Measurements from ENCODE around the gene PTPRF. TPM values are rescaled to one million over a fixed set of nuclear protein-coding genes. Genes with fewer than 3 reads are reported as not detected.

The PTPRF gene
- total RNA-seq, 2 donors from 2014 or later = 7.4 to 27.7 TPM

DNA sequence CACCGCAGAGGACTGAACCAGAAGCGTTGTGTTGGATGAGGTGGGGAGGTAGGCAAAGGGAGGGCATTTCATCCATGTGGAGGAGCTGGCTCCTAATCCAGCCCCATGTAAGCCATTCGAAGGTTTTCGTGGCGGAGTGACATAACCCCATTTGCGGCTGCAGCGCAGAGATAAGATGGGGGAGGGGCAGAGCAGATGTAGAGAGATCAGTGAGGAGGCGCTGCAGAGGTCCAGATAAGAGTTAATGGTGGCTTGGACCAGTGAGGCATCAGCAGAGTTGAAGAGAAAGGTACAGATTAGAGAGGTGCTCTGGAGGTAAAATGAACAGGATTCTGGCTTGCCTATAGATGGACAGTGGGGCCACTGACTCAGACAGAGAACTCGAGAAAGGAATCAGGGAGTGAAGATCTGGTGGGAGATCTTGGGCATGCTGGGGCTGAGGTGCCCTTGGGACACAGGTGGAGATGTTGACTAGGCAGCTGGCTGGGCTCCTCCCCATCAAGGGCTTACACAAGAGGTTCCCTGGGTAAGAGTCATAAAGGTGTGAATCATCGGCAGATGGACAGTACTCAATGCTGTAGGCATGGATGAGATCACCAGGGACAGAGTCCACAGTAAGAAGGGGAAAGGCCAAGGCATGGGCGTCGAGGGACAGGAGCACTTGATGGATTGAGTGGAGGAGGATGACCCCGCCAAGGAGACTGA is 7.8 kb upstream of the PTPRF start:
- Histone ChIP-seq H3K4me1 (no peaks in the 10 kb centered on the region), H3K27ac (no peak overlapping the region), H3K9me3 (no peaks in the 10 kb centered on the region), H3K36me3 (no peaks in the 10 kb centered on the region), H3K27me3 (no peaks in the 10 kb centered on the region), H3K4me3 (no peak overlapping the region)
- DNase-seq (ENCODE audit: low spot score) = no peak
- TF ChIP-seq, protein P1, sequence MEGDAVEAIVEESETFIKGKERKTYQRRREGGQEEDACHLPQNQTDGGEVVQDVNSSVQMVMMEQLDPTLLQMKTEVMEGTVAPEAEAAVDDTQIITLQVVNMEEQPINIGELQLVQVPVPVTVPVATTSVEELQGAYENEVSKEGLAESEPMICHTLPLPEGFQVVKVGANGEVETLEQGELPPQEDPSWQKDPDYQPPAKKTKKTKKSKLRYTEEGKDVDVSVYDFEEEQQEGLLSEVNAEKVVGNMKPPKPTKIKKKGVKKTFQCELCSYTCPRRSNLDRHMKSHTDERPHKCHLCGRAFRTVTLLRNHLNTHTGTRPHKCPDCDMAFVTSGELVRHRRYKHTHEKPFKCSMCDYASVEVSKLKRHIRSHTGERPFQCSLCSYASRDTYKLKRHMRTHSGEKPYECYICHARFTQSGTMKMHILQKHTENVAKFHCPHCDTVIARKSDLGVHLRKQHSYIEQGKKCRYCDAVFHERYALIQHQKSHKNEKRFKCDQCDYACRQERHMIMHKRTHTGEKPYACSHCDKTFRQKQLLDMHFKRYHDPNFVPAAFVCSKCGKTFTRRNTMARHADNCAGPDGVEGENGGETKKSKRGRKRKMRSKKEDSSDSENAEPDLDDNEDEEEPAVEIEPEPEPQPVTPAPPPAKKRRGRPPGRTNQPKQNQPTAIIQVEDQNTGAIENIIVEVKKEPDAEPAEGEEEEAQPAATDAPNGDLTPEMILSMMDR (IDR thresholded peaks at IDR 0.05) = no peak

DNA sequence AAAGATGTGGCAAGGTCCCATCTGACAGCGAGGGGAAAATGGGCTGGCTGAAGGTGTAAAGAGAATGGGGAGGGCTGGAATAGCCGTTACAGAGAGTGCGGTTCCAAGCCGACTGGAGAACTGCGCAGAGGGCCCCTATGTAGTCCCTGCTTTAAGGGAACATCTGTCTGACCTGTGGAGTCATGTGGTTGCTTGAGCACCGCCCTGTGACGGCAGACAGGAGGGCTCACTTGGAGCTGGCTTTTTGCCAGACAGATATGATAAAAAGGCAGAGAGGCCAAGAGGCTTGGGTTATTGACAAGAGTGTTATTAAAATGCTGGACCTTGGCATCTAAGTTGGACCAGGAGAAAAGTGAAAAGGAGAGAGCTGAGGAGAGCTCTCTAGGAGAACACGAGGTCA is 5.9 kb upstream of the PTPRF start:
- no peak overlapping the region for H3K4me3 ChIP-seq
- no peaks in the 10 kb centered on the region for H3K36me3 ChIP-seq
- TF ChIP-seq, protein P1 (IDR thresholded peaks at IDR 0.05) = no peak
- DNase-seq (ENCODE audit: low spot score) = no peak
- peaks cover 0 to 4% of the 10 kb centered on the region in 2 donors for H3K4me1 ChIP-seq
- H3K9me3 ChIP-seq = no peaks in the 10 kb centered on the region
- no peak overlapping the region for H3K27ac ChIP-seq
- H3K27me3 ChIP-seq = no peaks in the 10 kb centered on the region

DNA sequence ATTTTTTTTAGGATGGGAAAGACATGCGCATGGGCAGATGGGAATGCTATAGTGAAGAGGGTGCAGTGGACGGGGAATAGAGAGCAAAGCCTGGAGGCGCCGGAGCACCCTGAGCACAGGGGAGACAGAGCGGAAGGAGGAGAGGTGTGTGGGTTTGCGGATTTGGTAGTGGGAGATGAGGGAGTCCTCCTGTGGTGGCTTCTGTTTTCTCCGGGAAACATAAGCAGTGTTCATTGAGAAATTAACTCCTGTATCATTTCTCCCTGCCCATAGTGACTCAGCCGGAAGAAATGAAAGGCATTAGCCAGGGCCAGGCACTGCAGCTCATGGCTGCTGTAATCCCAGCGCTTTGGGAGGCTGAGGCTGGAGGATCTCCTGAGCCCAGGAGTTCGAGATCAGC is 4.7 kb upstream of the PTPRF start:
- Histone ChIP-seq H3K4me1 (peaks cover 0 to 8% of the 10 kb centered on the region in 2 donors), H3K27me3 (no peaks in the 10 kb centered on the region), H3K9me3 (no peaks in the 10 kb centered on the region), H3K36me3 (no peaks in the 10 kb centered on the region), H3K4me3 (no peak overlapping the region), H3K27ac (no peak overlapping the region)
- TF ChIP-seq, protein P1 (IDR thresholded peaks at IDR 0.05) = no peak
- DNase-seq (ENCODE audit: low spot score) = no peak

DNA sequence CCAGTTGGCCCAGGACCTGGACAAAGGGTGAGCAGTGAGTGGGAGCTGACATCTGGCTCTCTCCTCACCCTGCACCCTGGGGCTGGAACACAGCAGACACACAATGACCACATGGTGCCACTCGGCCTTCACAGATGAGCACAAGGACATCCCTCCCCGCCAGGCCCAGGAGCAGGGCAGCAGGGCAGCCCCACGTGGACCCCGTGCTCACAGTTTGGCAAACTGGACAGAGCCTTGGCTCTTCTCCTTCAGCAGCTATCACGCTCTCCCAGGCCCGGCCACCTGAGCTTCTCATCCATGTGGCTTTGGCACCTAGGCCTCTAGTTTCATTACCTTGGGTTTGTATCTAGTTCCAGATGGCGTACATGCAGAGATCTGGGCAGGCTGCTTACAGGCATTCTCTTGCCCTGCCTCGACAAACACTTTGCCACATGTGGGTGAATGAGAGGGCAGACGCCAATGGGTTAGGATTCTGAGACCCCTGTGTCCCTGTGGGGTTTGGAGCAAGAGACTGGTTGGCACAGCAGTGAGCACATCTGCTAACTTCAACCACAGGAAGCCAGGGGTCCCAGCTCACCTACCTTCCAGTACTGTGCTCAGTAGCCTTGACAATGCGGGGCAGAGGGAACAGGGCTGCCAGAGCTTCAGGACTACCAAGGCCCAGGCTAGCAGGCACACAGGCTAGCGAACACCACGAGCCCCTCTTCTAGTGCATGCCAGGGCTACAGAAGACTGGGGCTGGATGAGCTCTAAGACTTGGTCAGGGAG is 3.4 kb upstream of the PTPRF start:
- H3K9me3 ChIP-seq = no peaks in the 10 kb centered on the region
- H3K4me3 ChIP-seq = no peak overlapping the region
- H3K4me1 ChIP-seq = peaks cover 0 to 17% of the 10 kb centered on the region in 2 donors
- no peak overlapping the region for H3K27ac ChIP-seq
- no peak for DNase-seq (ENCODE audit: low spot score)
- no peaks in the 10 kb centered on the region for H3K36me3 ChIP-seq
- no peaks in the 10 kb centered on the region for H3K27me3 ChIP-seq
- TF ChIP-seq, protein P1 (IDR thresholded peaks at IDR 0.05) = no peak

DNA sequence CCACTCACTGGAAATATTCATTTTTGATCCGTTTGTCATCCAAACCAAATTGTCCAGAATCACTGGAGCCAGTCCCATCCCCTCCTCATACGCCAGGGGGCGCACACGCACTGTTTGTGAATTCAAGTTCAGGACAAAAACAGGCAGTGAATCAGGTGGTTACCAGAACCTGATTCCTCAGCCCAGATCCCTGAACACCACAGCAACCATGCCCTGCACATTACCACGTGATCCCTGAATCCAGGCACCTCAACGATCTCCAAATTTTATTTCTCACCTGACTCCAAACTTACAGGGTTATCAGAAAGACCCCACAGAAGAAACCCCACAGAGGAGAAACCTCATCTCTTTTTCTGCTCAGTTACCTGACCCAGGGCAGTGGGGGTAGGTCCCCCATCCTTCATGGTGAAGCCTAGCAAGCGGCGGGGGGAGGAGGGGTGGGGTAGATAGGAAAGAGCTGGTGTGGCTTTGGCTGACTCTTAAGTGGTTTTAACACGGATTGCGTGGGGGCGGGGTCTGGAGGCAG is 1.4 kb upstream of the PTPRF start:
- DNase-seq (ENCODE audit: low spot score) = peak; percentile 90
- no peaks in the 10 kb centered on the region for H3K27me3 ChIP-seq
- no peak overlapping the region for H3K27ac ChIP-seq
- no peak overlapping the region for H3K4me3 ChIP-seq
- no peaks in the 10 kb centered on the region for H3K36me3 ChIP-seq
- H3K9me3 ChIP-seq = no peaks in the 10 kb centered on the region
- peaks cover 0 to 18% of the 10 kb centered on the region in 2 donors for H3K4me1 ChIP-seq
- TF ChIP-seq, protein P1 (IDR thresholded peaks at IDR 0.05) = peak; percentile 84 to 97
